ENCODE measurements around the gene CFAP107.

CFAP107 gene

GRCh38 chr1:12745126-12745991 lies 641 bp upstream of the CFAP107 start:
- TF ChIP-seq, protein P1, sequence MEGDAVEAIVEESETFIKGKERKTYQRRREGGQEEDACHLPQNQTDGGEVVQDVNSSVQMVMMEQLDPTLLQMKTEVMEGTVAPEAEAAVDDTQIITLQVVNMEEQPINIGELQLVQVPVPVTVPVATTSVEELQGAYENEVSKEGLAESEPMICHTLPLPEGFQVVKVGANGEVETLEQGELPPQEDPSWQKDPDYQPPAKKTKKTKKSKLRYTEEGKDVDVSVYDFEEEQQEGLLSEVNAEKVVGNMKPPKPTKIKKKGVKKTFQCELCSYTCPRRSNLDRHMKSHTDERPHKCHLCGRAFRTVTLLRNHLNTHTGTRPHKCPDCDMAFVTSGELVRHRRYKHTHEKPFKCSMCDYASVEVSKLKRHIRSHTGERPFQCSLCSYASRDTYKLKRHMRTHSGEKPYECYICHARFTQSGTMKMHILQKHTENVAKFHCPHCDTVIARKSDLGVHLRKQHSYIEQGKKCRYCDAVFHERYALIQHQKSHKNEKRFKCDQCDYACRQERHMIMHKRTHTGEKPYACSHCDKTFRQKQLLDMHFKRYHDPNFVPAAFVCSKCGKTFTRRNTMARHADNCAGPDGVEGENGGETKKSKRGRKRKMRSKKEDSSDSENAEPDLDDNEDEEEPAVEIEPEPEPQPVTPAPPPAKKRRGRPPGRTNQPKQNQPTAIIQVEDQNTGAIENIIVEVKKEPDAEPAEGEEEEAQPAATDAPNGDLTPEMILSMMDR (conservative IDR thresholded peaks at IDR 0.05), result no peak
- H3K27ac ChIP-seq, result no peak overlapping the region

GRCh38 chr1:12748778-12749355 lies 2.9 kb downstream of the CFAP107 start:
- TF ChIP-seq, protein P1 (conservative IDR thresholded peaks at IDR 0.05), result no peak

GRCh38 chr1:12754738-12755137 lies 8.7 kb downstream of the CFAP107 start:
- no peak overlapping the region for H3K27ac ChIP-seq
- TF ChIP-seq, protein P1 (conservative IDR thresholded peaks at IDR 0.05), result no peak

More at GRCh38 chr1:12748778-12749355, 2.9 kb downstream of the CFAP107 start:
- H3K27ac ChIP-seq, result no peak overlapping the region

GRCh38 chr1:12756273-12756672 lies 10.3 kb downstream of the CFAP107 start:
- H3K27ac ChIP-seq, result no peak overlapping the region
- TF ChIP-seq, protein P1 (conservative IDR thresholded peaks at IDR 0.05), result no peak

GRCh38 chr1:12756768-12757413 lies 10.9 kb downstream of the CFAP107 start:
- no peak overlapping the region for H3K27ac ChIP-seq
- TF ChIP-seq, protein P1 (conservative IDR thresholded peaks at IDR 0.05), result no peak

GRCh38 chr1:12757836-12758235 lies 11.8 kb downstream of the CFAP107 start:
- no peak overlapping the region for H3K27ac ChIP-seq
- TF ChIP-seq, protein P1 (conservative IDR thresholded peaks at IDR 0.05), result no peak

- TF ChIP-seq, protein P1 (conservative IDR thresholded peaks at IDR 0.05), result no peak; the same call in 1 of the 2 replicates
These were observed 14.3 kb downstream of the CFAP107 start for GRCh38 chr1:12760256-12760795.

More at GRCh38 chr1:12760256-12760795, 14.3 kb downstream of the CFAP107 start:
- H3K27ac ChIP-seq, result no peak overlapping the region

Data from VCaP (cell line).